Upper lobe of left lung (tissue), 4 donors: ENCODE measurements around the gene DENND1B.

Source experiments
- CTCF ChIP-seq, 6 experiments: fragments of 450-650 bp in 4 of 6; fragments of 200-600 bp in 2 of 6; sonication (generic) in 2 of 6; IDR thresholded peaks; one replicate each; pipeline ENCODE4 v1.5.1; 2016 to 2019; ENCODE audit warnings: antibody characterized with exemption in 6 of 6
- EP300 ChIP-seq, 4 donors: sonication (generic); formaldehyde crosslinking; IDR thresholded peaks; one replicate each; pipeline ENCODE4 v1.5.1; 2017; ENCODE audit warnings: antibody characterized with exemption in 4 of 4, control low read depth in 2 of 4
- POLR2A ChIP-seq, 4 donors: fragments of 450-650 bp; IDR thresholded peaks; one replicate each; pipeline ENCODE4 v1.5.1; 2016 to 2017; ENCODE audit warnings: antibody characterized with exemption in 4 of 4, mild to moderate bottlenecking in 2 of 4
- POLR2AphosphoS5 ChIP-seq, 2 donors: sonication (generic); formaldehyde crosslinking; IDR thresholded peaks; one replicate each; pipeline ENCODE4 v1.5.1; 2017; ENCODE audit warnings: antibody characterized with exemption in 2 of 2

DNA sequence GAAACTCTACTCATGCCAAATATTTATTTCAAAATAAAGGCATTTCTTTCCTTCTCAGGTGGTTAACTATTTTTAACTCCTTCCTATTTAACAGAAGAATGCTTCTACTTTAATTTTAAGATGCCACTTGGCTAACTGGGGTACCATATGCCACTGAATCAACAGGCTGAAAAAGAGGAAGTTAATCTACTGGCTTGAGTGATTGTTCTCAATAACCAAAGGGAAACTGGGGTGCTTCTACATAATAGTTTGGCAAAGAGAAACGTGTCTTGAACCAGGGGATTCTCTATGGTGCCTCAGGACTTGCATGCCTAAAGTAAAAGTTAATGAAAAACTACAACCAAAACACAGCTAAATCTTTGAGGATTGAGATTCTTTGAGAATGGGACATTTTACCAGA lies 142.6 kb downstream of the DENND1B start:
- TF ChIP-seq POLR2A (IDR thresholded peaks at IDR 0.05) (no peak), CTCF (IDR thresholded peaks at IDR 0.05) (no peak), EP300 (IDR thresholded peaks at IDR 0.05) (no peak), POLR2AphosphoS5 (IDR thresholded peaks at IDR 0.05) (no peak)
